IPS-NIHi11 (cell line): Measurements from ENCODE around the gene IGSF21.
A peak's percentile ranks its signal among the peaks of the same experiment; 100 is the strongest.
"Not testable (repeated sequence)": the region's sequence is repeated elsewhere in the genome, so short reads cannot be mapped to it uniquely, and the experiment has no call there.

Source experiments
- DNase-seq: peaks from one replicate; pipeline ENCODE4 v3.0.0; 2012; ENCODE audit warnings: mixed read lengths, low spot score

Gene IGSF21

GRCh38 chr1:18360251-18360650, 252.7 kb downstream of the IGSF21 start:
- DNase-seq: no peak

GRCh38 chr1:18362150-18362549, 254.6 kb downstream of the IGSF21 start:
- DNase-seq: no peak

- DNase-seq: no peak
These were observed 255.8 kb downstream of the IGSF21 start for GRCh38 chr1:18363436-18363835.

GRCh38 chr1:18365099-18365705, 257.6 kb downstream of the IGSF21 start:
- peak; percentile 47 for DNase-seq

- DNase-seq: not testable (repeated sequence)
These were observed 264.9 kb downstream of the IGSF21 start for GRCh38 chr1:18372505-18372904.

- DNase-seq: no peak
These were observed 265.6 kb downstream of the IGSF21 start for GRCh38 chr1:18373151-18373550.

- DNase-seq: peak; percentile 89
These were observed 266.4 kb downstream of the IGSF21 start for GRCh38 chr1:18373882-18374493.

GRCh38 chr1:18376661-18377060, 269.1 kb downstream of the IGSF21 start:
- DNase-seq: no peak

GRCh38 chr1:18380288-18380687, 272.7 kb downstream of the IGSF21 start:
- no peak for DNase-seq

- no peak for DNase-seq
These were observed 276.5 kb downstream of the IGSF21 start for GRCh38 chr1:18384059-18384458.

- DNase-seq: peak; percentile 43
These were observed 276.9 kb downstream of the IGSF21 start for GRCh38 chr1:18384471-18384870.

- peak; percentile 70 for DNase-seq
These were observed 277.7 kb downstream of the IGSF21 start for GRCh38 chr1:18385239-18385790.

- no peak for DNase-seq
These were observed 279.0 kb downstream of the IGSF21 start for GRCh38 chr1:18386591-18386990.

- no peak for DNase-seq
These were observed 279.7 kb downstream of the IGSF21 start for GRCh38 chr1:18387307-18387706.

GRCh38 chr1:18390953-18391352, 283.4 kb downstream of the IGSF21 start:
- DNase-seq: no peak

GRCh38 chr1:18394563-18395156, 287.1 kb downstream of the IGSF21 start:
- DNase-seq: no peak

- no peak for DNase-seq
These were observed 288.8 kb downstream of the IGSF21 start for GRCh38 chr1:18396247-18396980.

GRCh38 chr1:18397641-18398040, 290.0 kb downstream of the IGSF21 start:
- no peak for DNase-seq

- no peak for DNase-seq
These were observed 291.4 kb downstream of the IGSF21 start for GRCh38 chr1:18398791-18399530.

- no peak for DNase-seq
These were observed 292.9 kb downstream of the IGSF21 start for GRCh38 chr1:18400347-18401102.

- no peak for DNase-seq
These were observed 294.3 kb downstream of the IGSF21 start for GRCh38 chr1:18401921-18402320.
